Upper lobe of left lung (tissue), 6 donors: Measurements from ENCODE around the gene CEP68. TPM values are rescaled to one million over a fixed set of nuclear protein-coding genes. Genes with fewer than 3 reads are reported as not detected.
"Not testable (repeated sequence)": the region's sequence is repeated elsewhere in the genome, so short reads cannot be mapped to it uniquely, and the experiment has no call there.

ENCODE experiments used
- ATAC-seq, 2 donors: fragments of 200-7000 bp; cut with Tn5 transposase; one replicate each; pipeline ENCODE4 v1.9.1; 2022; ENCODE audit warnings: mild to moderate bottlenecking in 2 of 2, moderate library complexity in 2 of 2; ENCODE audit not compliant: low FRiP score in 2 of 2
- DNase-seq, 2 donors: peaks; one replicate each; pipeline ENCODE4 v3.0.0-alpha.2; 2019 to 2020
- H3K27ac ChIP-seq, 4 donors: fragments of 200-600 bp; sonication (generic); one replicate each; pipeline ENCODE4 v1.5.1; 2016 to 2019
- H3K27me3 ChIP-seq, 4 donors: fragments of 200-600 bp; sonication (generic); one replicate each; pipeline ENCODE4 v1.5.1; 2017 to 2019
- H3K36me3 ChIP-seq, 4 donors: fragments of 200-600 bp; sonication (generic); one replicate each; pipeline ENCODE4 v1.5.1; 2016 to 2019
- H3K4me1 ChIP-seq, 4 donors: fragments of 200-600 bp; sonication (generic); one replicate each; pipeline ENCODE4 v1.5.1; 2018 to 2019
- H3K4me3 ChIP-seq, 4 donors: fragments of 200-600 bp; sonication (generic); one replicate each; pipeline ENCODE4 v1.5.1; 2017 to 2019; ENCODE audit warnings: mild to moderate bottlenecking in 2 of 4, moderate library complexity in 1 of 4
- H3K9me3 ChIP-seq, 4 donors: fragments of 200-600 bp; sonication (generic); one replicate each; pipeline ENCODE4 v1.5.1; 2018 to 2019
- EP300 ChIP-seq, 4 donors: sonication (generic); formaldehyde crosslinking; IDR thresholded peaks; one replicate each; pipeline ENCODE4 v1.5.1; 2017; ENCODE audit warnings: antibody characterized with exemption in 4 of 4, control low read depth in 2 of 4
- POLR2A ChIP-seq, 4 donors: fragments of 450-650 bp; IDR thresholded peaks; one replicate each; pipeline ENCODE4 v1.5.1; 2016 to 2017; ENCODE audit warnings: antibody characterized with exemption in 4 of 4, mild to moderate bottlenecking in 2 of 4
- POLR2AphosphoS5 ChIP-seq, 2 donors: sonication (generic); formaldehyde crosslinking; IDR thresholded peaks; one replicate each; pipeline ENCODE4 v1.5.1; 2017; ENCODE audit warnings: antibody characterized with exemption in 2 of 2
- WGBS, 2 donors: methylation state at CpG; one replicate each; pipeline ENCODE4 v1.1.5; 2017 to 2018; 5-methylcytosine and 5-hydroxymethylcytosine counted together
- total RNA-seq, 6 donors: library from RNA; depleted of rRNA in 4 of 6; stranded (reverse); fragments of >200 nt in 4 of 6; gene quantifications; one replicate each; pipeline versions ENCODE4 v1.1.0 to v1.2.1, GENCODE V29; 2016 to 2021
- TF ChIP-seq, protein P1 (sequence below), 6 experiments: fragments of 450-650 bp in 4 of 6; fragments of 200-600 bp in 2 of 6; sonication (generic) in 2 of 6; IDR thresholded peaks; one replicate each; pipeline ENCODE4 v1.5.1; 2016 to 2019; ENCODE audit warnings: antibody characterized with exemption in 6 of 6
- donor health status: DM: no; HTN: no; CAD: no; lungs with moderate emphysema.
- donor health status: DM: no; HTN: yes; CAD: no; lungs with severe emphysema.

The CEP68 gene
- total RNA-seq, 6 donors from 2014 or later, result 9.4 to 24.1 (median 13.3) TPM

GRCh38 chr2:65017335-65017734 is 38.9 kb upstream of the CEP68 start:
- H3K4me3 ChIP-seq, result no peak overlapping the region
- 54 to 61% methylated on average over 4 of the region's 4 CpGs for WGBS, 2 donors
- peak in 1 of 2 donors; percentile 25 for DNase-seq
- ATAC-seq, result peak in 1 of 2 donors; percentile 57
- no peak for TF ChIP-seq EP300 (IDR thresholded peaks at IDR 0.05)
- TF ChIP-seq POLR2A (IDR thresholded peaks at IDR 0.05), result no peak
- no peak for TF ChIP-seq POLR2AphosphoS5 (IDR thresholded peaks at IDR 0.05)
- TF ChIP-seq, protein P1, sequence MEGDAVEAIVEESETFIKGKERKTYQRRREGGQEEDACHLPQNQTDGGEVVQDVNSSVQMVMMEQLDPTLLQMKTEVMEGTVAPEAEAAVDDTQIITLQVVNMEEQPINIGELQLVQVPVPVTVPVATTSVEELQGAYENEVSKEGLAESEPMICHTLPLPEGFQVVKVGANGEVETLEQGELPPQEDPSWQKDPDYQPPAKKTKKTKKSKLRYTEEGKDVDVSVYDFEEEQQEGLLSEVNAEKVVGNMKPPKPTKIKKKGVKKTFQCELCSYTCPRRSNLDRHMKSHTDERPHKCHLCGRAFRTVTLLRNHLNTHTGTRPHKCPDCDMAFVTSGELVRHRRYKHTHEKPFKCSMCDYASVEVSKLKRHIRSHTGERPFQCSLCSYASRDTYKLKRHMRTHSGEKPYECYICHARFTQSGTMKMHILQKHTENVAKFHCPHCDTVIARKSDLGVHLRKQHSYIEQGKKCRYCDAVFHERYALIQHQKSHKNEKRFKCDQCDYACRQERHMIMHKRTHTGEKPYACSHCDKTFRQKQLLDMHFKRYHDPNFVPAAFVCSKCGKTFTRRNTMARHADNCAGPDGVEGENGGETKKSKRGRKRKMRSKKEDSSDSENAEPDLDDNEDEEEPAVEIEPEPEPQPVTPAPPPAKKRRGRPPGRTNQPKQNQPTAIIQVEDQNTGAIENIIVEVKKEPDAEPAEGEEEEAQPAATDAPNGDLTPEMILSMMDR (IDR thresholded peaks at IDR 0.05), result no peak
- peak overlapping the region in 2 of 4 donors; percentile 36 to 70 for H3K27ac ChIP-seq
- no peaks in the 10 kb centered on the region for H3K27me3 ChIP-seq
- H3K4me1 ChIP-seq, result no peaks in the 10 kb centered on the region
- peaks cover 0 to 29% (median 12%) of the 10 kb centered on the region in 4 donors for H3K36me3 ChIP-seq
- no peaks in the 10 kb centered on the region for H3K9me3 ChIP-seq

DNA sequence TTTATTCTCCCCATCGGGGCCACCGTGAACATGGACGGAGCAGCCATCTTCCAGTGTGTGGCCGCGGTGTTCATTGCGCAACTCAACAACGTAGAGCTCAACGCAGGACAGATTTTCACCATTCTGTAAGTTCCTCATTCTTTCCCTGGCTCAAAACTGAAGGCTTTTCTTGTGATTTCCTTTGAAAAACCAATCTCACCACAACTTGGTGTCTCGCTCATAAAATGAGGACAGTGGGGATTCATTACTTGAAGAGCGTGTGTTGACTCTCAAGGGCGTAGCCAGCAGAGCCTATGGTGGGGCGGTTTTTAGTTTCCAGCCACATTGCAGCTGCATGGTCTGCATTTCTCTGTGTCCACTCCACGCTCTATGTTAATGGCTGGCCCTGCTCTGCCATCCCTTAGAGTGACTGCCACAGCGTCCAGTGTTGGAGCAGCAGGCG is 38.1 kb upstream of the CEP68 start:
- ATAC-seq, result peak; percentile 44 to 83
- DNase-seq, result peak in 1 of 2 donors; percentile 67
- Histone ChIP-seq H3K4me1 (no peaks in the 10 kb centered on the region), H3K9me3 (no peaks in the 10 kb centered on the region), H3K27ac (peak overlapping the region; percentile 49 to 74 (median 68)), H3K27me3 (no peaks in the 10 kb centered on the region), H3K36me3 (peaks cover 0 to 29% (median 10%) of the 10 kb centered on the region in 4 donors), H3K4me3 (peak overlapping the region in 1 of 4 donors; percentile 8)
- 76 to 82% methylated on average over 15 of the region's 15 CpGs for WGBS, 2 donors
- TF ChIP-seq EP300 (IDR thresholded peaks at IDR 0.05) (no peak), POLR2AphosphoS5 (IDR thresholded peaks at IDR 0.05) (no peak), POLR2A (IDR thresholded peaks at IDR 0.05) (no peak)
- TF ChIP-seq, protein P1 (IDR thresholded peaks at IDR 0.05), result no peak

DNA sequence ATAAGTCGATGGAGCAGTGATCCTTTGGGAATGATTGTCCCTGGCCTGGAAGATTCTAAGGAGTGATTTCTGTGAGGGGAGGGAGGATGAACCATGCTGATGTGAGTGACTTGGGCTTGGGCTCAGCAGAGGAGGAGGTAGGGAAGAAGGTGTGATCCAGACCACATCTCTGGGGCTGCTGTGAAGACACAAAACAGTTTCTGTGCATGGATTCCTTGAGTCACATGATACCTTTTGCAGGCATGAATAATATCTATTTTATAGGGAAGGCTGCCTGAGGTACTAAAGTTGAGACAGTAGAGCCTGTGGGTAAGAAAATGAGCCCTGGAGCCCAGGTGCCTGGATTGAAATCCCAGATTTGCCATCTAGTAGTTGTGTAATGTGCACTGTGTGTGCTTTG is 37.2 kb upstream of the CEP68 start:
- Histone ChIP-seq H3K27me3 (no peaks in the 10 kb centered on the region), H3K4me3 (no peak overlapping the region), H3K9me3 (no peaks in the 10 kb centered on the region), H3K4me1 (no peaks in the 10 kb centered on the region), H3K27ac (peak overlapping the region in 2 of 4 donors; percentile 65 to 70), H3K36me3 (peaks cover 0 to 29% (median 10%) of the 10 kb centered on the region in 4 donors)
- DNase-seq (no peak), ATAC-seq (no peak)
- WGBS, 2 donors, result 89 to 96% methylated on average over 1 of the region's 1 CpG
- no peak for TF ChIP-seq EP300 (IDR thresholded peaks at IDR 0.05)
- TF ChIP-seq, protein P1 (IDR thresholded peaks at IDR 0.05), result no peak
- TF ChIP-seq POLR2AphosphoS5 (IDR thresholded peaks at IDR 0.05), result no peak
- no peak for TF ChIP-seq POLR2A (IDR thresholded peaks at IDR 0.05)

DNA sequence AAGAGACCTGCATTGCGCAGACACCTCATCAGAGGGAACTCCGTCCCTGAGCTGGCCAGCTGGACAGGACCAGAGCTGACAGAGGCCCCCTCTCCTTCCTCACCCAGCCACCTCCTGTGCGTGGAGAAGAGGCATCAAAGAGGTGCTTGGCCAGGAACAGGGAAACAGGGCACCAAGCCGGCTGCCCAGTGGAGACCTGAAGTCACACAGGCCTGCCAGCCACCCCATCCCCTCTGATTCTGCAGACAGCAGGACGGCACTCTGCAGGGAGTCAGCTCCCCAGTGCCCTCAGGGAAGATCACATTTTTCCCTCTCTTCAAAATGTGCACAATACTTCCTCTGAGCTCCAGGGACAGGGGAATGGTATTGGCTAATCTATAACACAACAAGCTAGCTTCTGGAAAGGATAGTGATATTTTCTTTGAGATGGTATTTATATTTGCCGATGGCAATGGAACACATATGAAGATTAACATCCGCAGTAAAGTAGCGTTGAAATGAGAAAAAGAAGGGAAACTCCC is 36.5 kb upstream of the CEP68 start:
- ATAC-seq, result no peak
- TF ChIP-seq, protein P1 (IDR thresholded peaks at IDR 0.05), result no peak
- TF ChIP-seq POLR2A (IDR thresholded peaks at IDR 0.05) (no peak), POLR2AphosphoS5 (IDR thresholded peaks at IDR 0.05) (no peak), EP300 (IDR thresholded peaks at IDR 0.05) (no peak)
- 93 to 100% methylated on average over 3 to 8 of the region's 8 CpGs for WGBS, 2 donors
- Histone ChIP-seq H3K27ac (no peak overlapping the region), H3K9me3 (no peaks in the 10 kb centered on the region), H3K27me3 (no peaks in the 10 kb centered on the region), H3K36me3 (peaks cover 0 to 29% (median 10%) of the 10 kb centered on the region in 4 donors), H3K4me1 (no peaks in the 10 kb centered on the region), H3K4me3 (no peak overlapping the region)
- DNase-seq, result no peak

DNA sequence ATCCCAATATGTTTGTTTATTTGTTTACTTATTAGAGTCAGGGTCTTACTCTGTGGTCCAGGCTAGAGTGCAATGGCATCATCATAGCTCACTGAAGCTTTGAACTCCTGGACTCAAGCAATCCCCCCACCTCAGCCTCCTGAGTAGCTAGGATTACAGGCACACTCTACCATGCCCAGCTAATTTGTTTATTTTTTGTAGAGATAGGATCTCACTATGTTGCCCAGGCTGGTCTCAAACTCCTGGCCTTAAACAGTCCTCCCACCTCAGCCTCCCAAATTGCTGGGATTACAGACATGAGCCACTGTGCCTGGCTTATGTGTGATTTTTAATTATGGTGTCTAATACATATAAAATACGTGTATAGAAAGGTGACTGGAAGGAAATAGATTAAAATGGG is 36.0 kb upstream of the CEP68 start:
- not testable (repeated sequence) for H3K27me3 ChIP-seq, H3K4me1 ChIP-seq, H3K9me3 ChIP-seq, ATAC-seq, H3K4me3 ChIP-seq, DNase-seq, H3K27ac ChIP-seq
- H3K36me3 ChIP-seq, result peaks cover 0 to 29% (median 10%) of the 10 kb centered on the region in 4 donors
- 93 to 100% methylated on average over 1 of the region's 1 CpG for WGBS, 2 donors
